ENCODE measurements around the gene MBOAT1.

DNA sequence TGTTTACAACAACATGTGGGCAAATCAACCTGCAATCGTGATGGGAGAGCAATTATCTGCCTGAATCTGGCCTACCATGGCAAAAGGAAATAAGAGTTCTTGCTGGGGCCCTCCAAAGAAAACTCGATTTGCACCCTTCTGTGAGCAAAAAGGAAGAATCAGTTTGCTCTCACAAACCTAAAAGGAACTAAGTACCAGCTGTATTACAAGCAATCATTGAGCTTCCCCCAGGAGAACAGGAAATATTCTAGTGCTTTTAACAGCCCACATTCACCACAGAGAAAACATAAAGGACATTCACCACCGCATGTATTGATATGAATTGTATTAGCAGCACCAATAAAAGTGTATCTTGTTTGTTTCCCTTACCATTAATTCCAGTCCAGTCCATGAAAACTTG lies 75.0 kb downstream of the MBOAT1 start:
- TF ChIP-seq, protein P1, sequence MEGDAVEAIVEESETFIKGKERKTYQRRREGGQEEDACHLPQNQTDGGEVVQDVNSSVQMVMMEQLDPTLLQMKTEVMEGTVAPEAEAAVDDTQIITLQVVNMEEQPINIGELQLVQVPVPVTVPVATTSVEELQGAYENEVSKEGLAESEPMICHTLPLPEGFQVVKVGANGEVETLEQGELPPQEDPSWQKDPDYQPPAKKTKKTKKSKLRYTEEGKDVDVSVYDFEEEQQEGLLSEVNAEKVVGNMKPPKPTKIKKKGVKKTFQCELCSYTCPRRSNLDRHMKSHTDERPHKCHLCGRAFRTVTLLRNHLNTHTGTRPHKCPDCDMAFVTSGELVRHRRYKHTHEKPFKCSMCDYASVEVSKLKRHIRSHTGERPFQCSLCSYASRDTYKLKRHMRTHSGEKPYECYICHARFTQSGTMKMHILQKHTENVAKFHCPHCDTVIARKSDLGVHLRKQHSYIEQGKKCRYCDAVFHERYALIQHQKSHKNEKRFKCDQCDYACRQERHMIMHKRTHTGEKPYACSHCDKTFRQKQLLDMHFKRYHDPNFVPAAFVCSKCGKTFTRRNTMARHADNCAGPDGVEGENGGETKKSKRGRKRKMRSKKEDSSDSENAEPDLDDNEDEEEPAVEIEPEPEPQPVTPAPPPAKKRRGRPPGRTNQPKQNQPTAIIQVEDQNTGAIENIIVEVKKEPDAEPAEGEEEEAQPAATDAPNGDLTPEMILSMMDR (IDR thresholded peaks at IDR 0.05), result no peak
- TF ChIP-seq POLR2AphosphoS5 (IDR thresholded peaks at IDR 0.05; ENCODE audit: low read depth, low read length), result no peak
- TF ChIP-seq GABPA (IDR thresholded peaks at IDR 0.05; ENCODE audit: low read depth), result no peak
- TF ChIP-seq FOXM1 (IDR thresholded peaks at IDR 0.05; ENCODE audit: low read depth), result no peak
- no peak for TF ChIP-seq TEAD4 (IDR thresholded peaks at IDR 0.05; ENCODE audit: borderline replicate concordance, insufficient read depth)
- TF ChIP-seq NRF1 (IDR thresholded peaks at IDR 0.05; ENCODE audit: low read depth, low read length), result no peak

Data from SK-N-SH (cell line).